Activated CD4-positive, alpha-beta T cell treated with anti-CD3 and anti-CD28 coated beads for 36 hours (primary cell): ENCODE measurements around the gene ANGPTL5. TPM values are rescaled to one million over a fixed set of nuclear protein-coding genes. Genes with fewer than 3 reads are reported as not detected.
"Not testable (repeated sequence)": the region's sequence is repeated elsewhere in the genome, so short reads cannot be mapped to it uniquely, and the experiment has no call there.

Source experiments
- ATAC-seq: fragments of 200-7000 bp; cut with Tn5 transposase; one replicate; pipeline ENCODE4 v1.10.0; 2021; ENCODE audit warnings: mild to moderate bottlenecking, moderate library complexity
- CTCF ChIA-PET: fragments of 350-600 bp; sonication (Branson Sonifier 250); formaldehyde crosslinking; loops from one replicate; lab custom pipeline; 2021; ENCODE audit warnings: antibody characterized with exemption; lab: Charles Lee
- POLR2A ChIA-PET: fragments of 350-600 bp; sonication (Branson Sonifier 250); formaldehyde crosslinking; loops from one replicate; lab custom pipeline; 2021; ENCODE audit warnings: antibody characterized with exemption, inconsistent platforms; lab: Charles Lee
- DNase-seq: peaks from one replicate; pipeline ENCODE4 v3.0.0-alpha.2; 2020
- H3K27ac Mint-ChIP-seq: one replicate; pipeline ENCODE4 v1.8.0; 2021; ENCODE audit warnings: mixed read lengths
- H3K27me3 Mint-ChIP-seq: one replicate; pipeline ENCODE4 v1.8.0; 2021; ENCODE audit warnings: mixed read lengths
- H3K36me3 Mint-ChIP-seq: one replicate; pipeline ENCODE4 v1.8.0; 2021; ENCODE audit warnings: low read depth, mixed read lengths
- H3K4me1 Mint-ChIP-seq: one replicate; pipeline ENCODE4 v1.8.0; 2021; ENCODE audit warnings: mixed read lengths
- H3K4me3 Mint-ChIP-seq: one replicate; pipeline ENCODE4 v1.8.0; 2021; ENCODE audit warnings: mild to moderate bottlenecking, moderate library complexity, mixed read lengths
- H3K9me3 Mint-ChIP-seq: one replicate; pipeline ENCODE4 v1.8.0; 2021; ENCODE audit warnings: low read depth, mixed read lengths
- intact Hi-C, 2 experiments: fragments of 100-400 bp; cut with DNase I in 1 of 2; cut with micrococcal nuclease in 1 of 2; formaldehyde crosslinking; loops; one replicate each; pipeline versions ENCODE4 v1.14.2 to v1.15.1; 2022 to 2024; cut with DNase I, micrococcal nuclease
- total RNA-seq, 2 experiments: library from RNA; stranded (reverse); gene quantifications; one replicate each; pipeline ENCODE4 v1.2.3, GENCODE V29; 2021

ANGPTL5 gene
- total RNA-seq, 2 experiments from 2014 or later: not detected

DNA sequence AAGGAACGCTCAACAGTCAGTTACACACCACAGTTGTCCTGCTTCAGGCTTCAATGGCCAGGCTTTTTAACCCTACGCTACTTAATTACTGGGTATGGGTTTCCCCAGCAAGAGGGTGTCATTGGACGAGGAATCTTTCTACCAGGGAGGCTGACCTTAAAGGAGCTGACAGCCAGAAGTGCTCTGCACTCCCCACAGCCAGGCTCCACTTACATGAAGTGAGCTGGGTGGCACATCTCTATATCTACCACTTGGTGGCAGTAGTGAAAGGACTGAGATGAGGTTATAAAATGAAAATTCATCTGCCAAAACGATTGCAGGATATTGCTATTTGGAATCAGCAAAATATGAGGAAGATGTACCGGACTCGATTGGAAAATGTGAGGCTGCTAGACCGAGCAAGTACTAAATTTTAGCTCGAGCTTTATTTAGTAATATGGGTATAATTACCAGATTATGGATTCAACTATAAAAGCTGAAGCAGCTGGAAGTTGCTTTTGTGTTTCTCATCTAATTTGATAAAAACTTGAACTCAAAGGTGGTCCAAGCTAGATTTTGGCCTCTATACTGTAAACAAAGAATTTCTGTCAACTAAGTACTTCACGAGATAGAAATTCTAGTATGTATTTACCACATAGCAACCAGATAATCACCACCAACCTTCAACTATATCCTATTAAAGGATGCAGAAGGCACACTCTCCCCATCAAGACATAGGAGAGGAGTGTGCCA is 55.5 kb downstream of the ANGPTL5 start:
- Mint-ChIP-seq H3K27ac (no peak overlapping the region), H3K4me3 (no peak overlapping the region), H3K4me1 (no peaks in the 10 kb centered on the region), H3K9me3 (peaks cover 5% of the 10 kb centered on the region), H3K36me3 (no peaks in the 10 kb centered on the region), H3K27me3 (peaks cover 11% of the 10 kb centered on the region)
- intact Hi-C loops: loop anchor here (1.0 kb wide), 3 partner anchors 146 to 805 kb away; no protein-coding TSS in a partner anchor
- ChIA-PET POLR2A (no interaction called here), CTCF (interaction anchor here (0.5 to 9.1 kb wide), 19 partner anchors 10 to 830 kb away, joined by 3 to 104 read pairs (median 4); no protein-coding TSS in a partner anchor)
- peak; percentile 79 for ATAC-seq
- peak; percentile 32 for DNase-seq

DNA sequence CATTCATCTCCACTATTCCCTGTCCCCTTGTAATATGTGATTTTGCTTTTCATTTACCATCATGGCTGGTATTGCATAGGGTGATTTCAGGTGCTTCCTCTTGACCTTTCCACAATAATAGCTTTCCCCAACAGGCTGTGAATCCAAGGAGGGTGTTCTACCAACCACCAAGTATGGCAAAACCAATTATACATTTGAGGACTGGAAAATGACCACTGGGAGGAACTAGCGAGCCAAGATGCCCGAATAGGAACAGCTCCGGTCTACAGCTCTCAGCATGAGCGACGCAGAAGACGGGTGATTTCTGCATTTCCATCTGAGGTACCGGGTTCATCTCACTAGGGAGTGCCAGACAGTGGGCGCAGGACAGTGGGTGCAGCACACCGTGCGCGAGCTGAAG is 64.1 kb downstream of the ANGPTL5 start:
- H3K4me3 Mint-ChIP-seq, H3K9me3 Mint-ChIP-seq, DNase-seq, intact Hi-C loops, POLR2A ChIA-PET, H3K4me1 Mint-ChIP-seq, H3K27ac Mint-ChIP-seq, H3K27me3 Mint-ChIP-seq, ATAC-seq, CTCF ChIA-PET, H3K36me3 Mint-ChIP-seq: not testable (repeated sequence)

DNA sequence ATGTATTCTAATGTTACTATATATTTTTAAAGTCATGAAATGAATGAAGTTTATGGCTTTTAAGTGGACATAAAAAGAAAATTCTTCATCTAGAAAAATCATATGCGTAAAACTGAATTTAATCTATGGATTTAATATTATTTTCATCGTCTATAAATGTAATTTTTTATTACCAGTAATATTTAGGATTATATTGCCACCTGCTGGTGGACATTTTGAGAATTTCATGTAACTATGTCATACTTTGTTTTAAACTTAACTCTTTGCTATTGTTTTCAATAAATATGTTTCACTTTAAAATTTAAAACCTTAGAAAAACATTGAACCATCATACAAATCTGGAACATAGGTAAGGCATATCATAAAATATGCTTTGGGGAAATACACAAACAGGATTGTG is 68.1 kb downstream of the ANGPTL5 start:
- ChIA-PET POLR2A (no interaction called here), CTCF (interaction anchor here (0.8 to 1.5 kb wide), 2 partner anchors 13 to 160 kb away, joined by 3 to 8 read pairs; no protein-coding TSS in a partner anchor)
- intact Hi-C loops: loop anchor here in 1 of 2 experiments (10.0 kb wide), 1 partner anchor 1273 kb away; no protein-coding TSS in a partner anchor
- Mint-ChIP-seq H3K4me3 (no peak overlapping the region), H3K4me1 (no peaks in the 10 kb centered on the region), H3K27me3 (peaks cover 4% of the 10 kb centered on the region), H3K36me3 (no peaks in the 10 kb centered on the region), H3K9me3 (no peaks in the 10 kb centered on the region), H3K27ac (no peak overlapping the region)
- ATAC-seq: no peak
- no peak for DNase-seq

DNA sequence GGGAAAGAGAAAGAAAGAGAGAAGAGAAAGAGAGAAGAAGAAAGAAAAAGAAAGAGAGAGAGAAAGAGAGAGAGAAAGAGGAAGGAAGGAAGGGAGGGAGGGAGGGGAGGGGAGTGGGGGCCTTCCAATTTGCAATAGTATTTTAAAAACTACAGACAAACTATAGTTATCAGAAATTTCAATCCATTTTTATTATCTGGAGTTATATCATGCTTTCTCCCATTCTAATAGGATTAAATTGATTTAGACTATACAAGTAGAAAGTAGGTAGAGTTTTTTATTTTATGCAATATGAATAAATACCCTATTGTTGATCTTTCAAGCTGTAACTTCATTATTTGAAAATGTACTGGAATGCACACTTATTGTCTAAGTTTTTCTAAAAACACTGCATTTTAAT is 71.7 kb downstream of the ANGPTL5 start:
- peaks cover 2% of the 10 kb centered on the region for H3K27me3 Mint-ChIP-seq
- DNase-seq: no peak
- ATAC-seq: no peak
- POLR2A ChIA-PET: no interaction called here
- H3K36me3 Mint-ChIP-seq: no peaks in the 10 kb centered on the region
- peaks cover 3% of the 10 kb centered on the region for H3K9me3 Mint-ChIP-seq
- no peak overlapping the region for H3K4me3 Mint-ChIP-seq
- intact Hi-C loops: loop anchor here in 1 of 2 experiments (10.0 kb wide), 1 partner anchor 1270 kb away; no protein-coding TSS in a partner anchor
- H3K27ac Mint-ChIP-seq: no peak overlapping the region
- no peaks in the 10 kb centered on the region for H3K4me1 Mint-ChIP-seq
- CTCF ChIA-PET: no interaction called here

DNA sequence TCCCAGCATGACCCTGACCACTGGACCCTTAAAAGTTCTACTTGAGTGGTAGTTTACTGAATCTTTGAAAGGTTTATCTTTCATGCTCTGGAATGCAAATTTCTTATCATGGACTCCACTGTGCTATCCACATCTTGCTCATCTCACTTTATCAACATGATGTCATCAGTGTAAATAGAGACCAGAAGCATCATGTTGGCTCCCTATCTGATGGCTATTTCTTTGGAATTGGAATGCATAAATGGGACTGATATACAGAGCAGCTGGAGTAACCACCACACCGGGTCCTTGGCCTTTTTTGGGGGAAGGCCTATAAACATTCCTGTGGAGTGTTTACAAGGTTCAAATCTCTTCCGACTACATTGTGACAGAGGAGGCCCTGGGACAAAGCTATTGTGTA is 75.6 kb downstream of the ANGPTL5 start:
- peaks cover 2% of the 10 kb centered on the region for H3K27me3 Mint-ChIP-seq
- CTCF ChIA-PET: no interaction called here
- ATAC-seq: no peak
- H3K4me1 Mint-ChIP-seq: no peaks in the 10 kb centered on the region
- intact Hi-C loops: loop anchor here in 1 of 2 experiments (10.0 kb wide), 1 partner anchor 1266 kb away; no protein-coding TSS in a partner anchor
- POLR2A ChIA-PET: no interaction called here
- DNase-seq: no peak
- H3K9me3 Mint-ChIP-seq: peaks cover 3% of the 10 kb centered on the region
- H3K27ac Mint-ChIP-seq: no peak overlapping the region
- H3K36me3 Mint-ChIP-seq: no peaks in the 10 kb centered on the region
- no peak overlapping the region for H3K4me3 Mint-ChIP-seq

Other genes starting within 250 kb of the ANGPTL5 start
- gene CEP126, start 1.5 kb downstream of the ANGPTL5 start, total RNA-seq: 1 to 10 TPM; 1.3 to 2.0 TPM
- gene CFAP300, start 130.9 kb upstream of the ANGPTL5 start, total RNA-seq: not detected
- under 1 TPM; 0.21 to 0.25 TPM for gene YAP1, start 193.9 kb upstream of the ANGPTL5 start, total RNA-seq